Ascending aorta (tissue), 2 donors: Measurements from ENCODE around the gene CD207. TPM values are rescaled to one million over a fixed set of nuclear protein-coding genes. Genes with fewer than 3 reads are reported as not detected.

Experiments
- DNase-seq, 2 donors: peaks; one replicate each; pipeline ENCODE4 v3.0.0-alpha.2; 2019; ENCODE audit warnings: low spot score in 2 of 2
- H3K27ac ChIP-seq, 2 donors: fragments of 200-600 bp; sonication (generic); one replicate each; pipeline ENCODE4 v1.5.1; 2016 to 2017; ENCODE audit warnings: mild to moderate bottlenecking in 1 of 2
- H3K27me3 ChIP-seq: fragments of 200-600 bp; sonication (generic); one replicate; pipeline ENCODE4 v1.5.1; 2017
- H3K36me3 ChIP-seq, 2 donors: fragments of 200-600 bp; sonication (generic); one replicate each; pipeline ENCODE4 v1.5.1; 2016
- H3K4me1 ChIP-seq, 2 donors: fragments of 200-600 bp; sonication (generic); one replicate each; pipeline ENCODE4 v1.5.1; 2016 to 2017; ENCODE audit warnings: mild to moderate bottlenecking in 1 of 2
- H3K4me3 ChIP-seq, 2 donors: fragments of 200-600 bp; sonication (generic); one replicate each; pipeline ENCODE4 v1.5.1; 2016 to 2017; ENCODE audit warnings: mild to moderate bottlenecking in 1 of 2
- H3K9me3 ChIP-seq, 2 donors: fragments of 200-600 bp; sonication (generic); one replicate each; pipeline ENCODE4 v1.5.1; 2016
- intact Hi-C: fragments of 100-400 bp; cut with DNase I; formaldehyde crosslinking; loops from one replicate; pipeline ENCODE4 v1.15.1; 2023
- total RNA-seq: library from RNA; depleted of rRNA; stranded (reverse); fragments of >200 nt; gene quantifications from one replicate; pipeline ENCODE4 v1.1.0, GENCODE V29; 2016
- TF ChIP-seq, protein P1 (sequence below), 3 experiments: fragments of 200-600 bp in 2 of 3; fragments of 450-650 bp in 1 of 3; sonication (generic) in 2 of 3; IDR thresholded peaks; one replicate each; pipeline ENCODE4 v1.5.1; 2016 to 2019; ENCODE audit warnings: antibody characterized with exemption in 3 of 3, mild to moderate bottlenecking in 1 of 3, moderate library complexity in 1 of 3

CD207 gene
- total RNA-seq, 1 donor from 2014 or later: not detected

DNA sequence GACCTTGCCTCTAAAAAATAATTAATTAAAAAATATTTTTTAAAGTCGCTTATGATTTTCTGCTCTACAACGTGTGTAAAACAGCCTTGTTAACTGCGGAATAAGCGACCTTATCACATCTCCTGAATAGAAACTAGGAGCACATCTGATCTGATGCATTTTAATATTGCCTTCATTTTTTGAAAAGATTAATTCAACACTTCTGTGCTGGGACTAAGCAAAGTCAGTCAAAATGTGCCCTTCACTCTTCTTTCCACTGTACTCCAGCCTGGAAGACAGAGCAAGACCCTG, 27.8 kb downstream of the CD207 start:
- Histone ChIP-seq H3K36me3 (no peaks in the 10 kb centered on the region), H3K27ac (no peak overlapping the region), H3K4me1 (no peaks in the 10 kb centered on the region), H3K4me3 (no peak overlapping the region), H3K9me3 (no peaks in the 10 kb centered on the region), H3K27me3 (no peaks in the 10 kb centered on the region)
- TF ChIP-seq, protein P1, sequence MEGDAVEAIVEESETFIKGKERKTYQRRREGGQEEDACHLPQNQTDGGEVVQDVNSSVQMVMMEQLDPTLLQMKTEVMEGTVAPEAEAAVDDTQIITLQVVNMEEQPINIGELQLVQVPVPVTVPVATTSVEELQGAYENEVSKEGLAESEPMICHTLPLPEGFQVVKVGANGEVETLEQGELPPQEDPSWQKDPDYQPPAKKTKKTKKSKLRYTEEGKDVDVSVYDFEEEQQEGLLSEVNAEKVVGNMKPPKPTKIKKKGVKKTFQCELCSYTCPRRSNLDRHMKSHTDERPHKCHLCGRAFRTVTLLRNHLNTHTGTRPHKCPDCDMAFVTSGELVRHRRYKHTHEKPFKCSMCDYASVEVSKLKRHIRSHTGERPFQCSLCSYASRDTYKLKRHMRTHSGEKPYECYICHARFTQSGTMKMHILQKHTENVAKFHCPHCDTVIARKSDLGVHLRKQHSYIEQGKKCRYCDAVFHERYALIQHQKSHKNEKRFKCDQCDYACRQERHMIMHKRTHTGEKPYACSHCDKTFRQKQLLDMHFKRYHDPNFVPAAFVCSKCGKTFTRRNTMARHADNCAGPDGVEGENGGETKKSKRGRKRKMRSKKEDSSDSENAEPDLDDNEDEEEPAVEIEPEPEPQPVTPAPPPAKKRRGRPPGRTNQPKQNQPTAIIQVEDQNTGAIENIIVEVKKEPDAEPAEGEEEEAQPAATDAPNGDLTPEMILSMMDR (IDR thresholded peaks at IDR 0.05): no peak
- DNase-seq: no peak
- intact Hi-C loops: no loop called here

DNA sequence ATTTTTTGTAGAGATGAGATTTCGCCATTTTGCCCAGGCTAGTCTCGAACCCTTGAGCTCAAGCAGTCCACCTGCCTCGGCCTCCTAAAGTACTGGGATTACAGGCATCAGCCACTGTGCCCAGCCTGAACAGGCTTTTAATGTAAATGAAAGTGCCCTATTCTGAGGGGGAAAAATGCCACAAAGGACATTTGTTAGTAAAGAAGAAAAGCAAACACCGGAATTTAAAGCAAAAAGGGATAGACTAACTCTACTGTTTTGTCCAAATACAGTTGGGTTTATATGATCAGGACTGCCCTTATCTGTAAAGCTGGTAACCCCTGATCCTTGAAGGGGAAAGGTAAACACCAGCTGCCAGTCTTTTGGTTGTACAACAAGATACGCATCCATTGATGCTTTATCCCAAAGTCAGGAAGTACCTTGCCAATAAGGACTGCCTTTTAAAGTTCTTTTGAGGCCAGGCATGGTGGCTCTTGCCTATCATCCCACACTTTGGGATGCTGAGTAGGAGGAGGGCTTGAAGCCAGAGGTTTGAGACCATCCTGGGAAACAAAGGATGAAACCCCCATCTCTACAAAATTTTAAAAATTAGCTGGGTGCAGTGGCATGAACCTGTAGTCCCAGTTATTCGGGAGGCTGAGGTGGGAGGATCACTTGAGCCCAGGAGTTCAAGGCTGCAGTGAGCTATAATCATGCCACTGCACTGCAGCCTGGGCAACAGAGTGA, 28.4 kb downstream of the CD207 start:
- no peak for DNase-seq
- H3K9me3 ChIP-seq: no peaks in the 10 kb centered on the region
- no peaks in the 10 kb centered on the region for H3K36me3 ChIP-seq
- intact Hi-C loops: no loop called here
- TF ChIP-seq, protein P1 (IDR thresholded peaks at IDR 0.05): no peak
- no peak overlapping the region for H3K4me3 ChIP-seq
- no peaks in the 10 kb centered on the region for H3K27me3 ChIP-seq
- no peak overlapping the region for H3K27ac ChIP-seq
- H3K4me1 ChIP-seq: no peaks in the 10 kb centered on the region

DNA sequence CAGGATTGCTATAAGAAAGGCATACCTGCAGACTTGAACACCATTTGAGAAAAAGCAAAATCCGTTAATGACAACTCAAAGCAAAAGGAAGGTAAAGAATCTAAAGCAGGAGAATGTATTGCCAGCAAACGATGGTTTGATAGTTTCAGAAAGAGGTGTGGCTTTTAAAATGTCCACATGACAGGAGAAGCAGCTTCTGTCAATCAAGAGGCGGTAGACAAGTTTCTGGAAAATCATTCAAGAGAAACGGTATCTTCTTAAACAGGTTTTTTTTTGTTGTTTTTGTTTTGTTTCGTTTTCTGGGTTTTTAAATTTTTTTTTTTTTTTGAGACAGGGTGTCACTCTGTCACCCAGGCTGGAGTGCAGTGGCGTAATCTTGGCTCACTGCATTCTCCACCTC, 29.0 kb downstream of the CD207 start:
- no peak overlapping the region for H3K27ac ChIP-seq
- H3K4me1 ChIP-seq: no peaks in the 10 kb centered on the region
- no peak for DNase-seq
- intact Hi-C loops: no loop called here
- H3K27me3 ChIP-seq: no peaks in the 10 kb centered on the region
- no peaks in the 10 kb centered on the region for H3K9me3 ChIP-seq
- H3K36me3 ChIP-seq: no peaks in the 10 kb centered on the region
- H3K4me3 ChIP-seq: no peak overlapping the region
- TF ChIP-seq, protein P1 (IDR thresholded peaks at IDR 0.05): no peak

DNA sequence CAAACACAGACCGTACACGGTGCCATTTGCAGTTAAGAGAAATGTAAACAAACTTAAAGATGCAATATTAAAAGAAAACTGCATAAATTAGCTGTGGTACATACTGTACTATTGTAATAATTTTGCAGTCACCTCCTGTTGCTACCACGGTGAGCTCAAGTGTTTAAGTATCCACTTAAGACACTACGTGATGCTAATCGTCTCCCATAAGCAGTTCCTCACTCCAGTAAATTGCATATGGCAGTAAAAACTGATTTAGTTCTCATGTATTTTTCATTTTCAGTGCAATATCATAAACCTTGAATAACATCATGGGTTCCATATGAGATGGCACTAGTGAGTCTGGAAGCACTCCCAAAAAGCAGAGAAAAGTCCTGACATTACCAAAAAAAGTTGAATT, 29.6 kb downstream of the CD207 start:
- Histone ChIP-seq H3K27me3 (no peaks in the 10 kb centered on the region), H3K36me3 (no peaks in the 10 kb centered on the region), H3K4me1 (no peaks in the 10 kb centered on the region), H3K27ac (no peak overlapping the region), H3K4me3 (no peak overlapping the region), H3K9me3 (no peaks in the 10 kb centered on the region)
- no peak for DNase-seq
- intact Hi-C loops: no loop called here
- TF ChIP-seq, protein P1 (IDR thresholded peaks at IDR 0.05): no peak

DNA sequence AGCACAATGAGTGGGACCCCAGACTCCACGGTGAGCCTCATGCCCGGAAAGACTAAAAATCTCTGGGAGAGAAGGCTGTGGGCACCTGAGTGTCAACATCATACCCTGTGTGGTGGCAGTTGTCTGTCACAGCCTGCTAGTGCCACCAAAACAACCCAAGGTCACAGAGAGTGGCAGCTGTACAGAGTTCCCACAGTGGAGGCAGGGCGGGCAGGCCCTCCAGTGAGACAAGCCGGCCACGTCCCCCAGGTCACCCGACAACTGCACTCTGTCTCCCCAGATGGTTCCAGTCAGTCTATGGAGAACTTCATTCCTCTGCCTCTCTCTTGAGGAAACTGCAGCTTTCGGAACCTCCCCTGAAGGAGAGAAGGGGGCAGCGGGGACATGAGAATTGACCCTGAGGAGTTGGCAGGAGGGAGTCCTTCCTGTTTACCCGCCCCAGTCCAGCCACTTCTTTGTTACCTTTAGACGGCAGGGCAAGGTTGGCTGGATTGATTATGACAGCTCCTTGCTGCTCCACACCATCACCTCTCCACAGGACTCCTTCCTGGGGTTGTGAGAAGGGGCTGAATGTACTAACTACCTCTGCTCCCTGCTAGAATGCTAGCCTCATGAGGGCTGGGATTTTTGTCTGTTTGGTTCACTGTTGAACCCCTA, 33.9 kb downstream of the CD207 start:
- H3K4me3 ChIP-seq: no peak overlapping the region
- H3K36me3 ChIP-seq: no peaks in the 10 kb centered on the region
- no peak for DNase-seq
- no peak overlapping the region for H3K27ac ChIP-seq
- H3K27me3 ChIP-seq: no peaks in the 10 kb centered on the region
- H3K4me1 ChIP-seq: no peaks in the 10 kb centered on the region
- H3K9me3 ChIP-seq: no peaks in the 10 kb centered on the region
- TF ChIP-seq, protein P1 (IDR thresholded peaks at IDR 0.05): no peak
- intact Hi-C loops: no loop called here
